HG02678 (cell line): ENCODE measurements around the gene SPDYA.

Source experiments
- ATAC-seq: cut with Tn5 transposase; IDR thresholded peaks from one replicate; pipeline ENCODE4 v1.9.1; 2021; ENCODE audit warnings: mild to moderate bottlenecking, moderate library complexity; ENCODE audit not compliant: unreplicated experiment

SPDYA gene

GRCh38 chr2:28824207-28824606 is 13.6 kb downstream of the SPDYA start:
- ATAC-seq: no peak

GRCh38 chr2:28824870-28825269 is 14.2 kb downstream of the SPDYA start:
- no peak for ATAC-seq

DNA sequence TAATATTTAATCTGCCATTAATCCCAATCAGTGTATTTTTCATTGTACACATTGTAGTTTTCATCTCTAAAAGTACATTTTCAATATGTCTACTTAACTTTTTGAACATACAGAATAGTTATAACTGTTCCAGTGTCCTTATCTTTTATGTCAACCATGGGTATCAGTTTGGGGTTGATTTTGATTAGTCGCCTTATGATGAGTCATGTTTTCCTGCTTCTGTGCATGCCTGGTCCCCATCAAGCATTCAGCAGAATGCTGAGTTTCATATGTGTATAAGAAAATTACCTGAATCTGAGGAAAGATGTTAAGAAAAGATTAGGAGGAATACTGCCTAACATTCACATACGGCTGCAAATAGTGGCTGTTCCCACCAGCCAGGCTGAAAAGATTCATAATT is 17.7 kb downstream of the SPDYA start:
- ATAC-seq: no peak

GRCh38 chr2:28833740-28834470 is 23.3 kb downstream of the SPDYA start:
- ATAC-seq: no peak

GRCh38 chr2:28835781-28836180 is 25.1 kb downstream of the SPDYA start:
- ATAC-seq: no peak

DNA sequence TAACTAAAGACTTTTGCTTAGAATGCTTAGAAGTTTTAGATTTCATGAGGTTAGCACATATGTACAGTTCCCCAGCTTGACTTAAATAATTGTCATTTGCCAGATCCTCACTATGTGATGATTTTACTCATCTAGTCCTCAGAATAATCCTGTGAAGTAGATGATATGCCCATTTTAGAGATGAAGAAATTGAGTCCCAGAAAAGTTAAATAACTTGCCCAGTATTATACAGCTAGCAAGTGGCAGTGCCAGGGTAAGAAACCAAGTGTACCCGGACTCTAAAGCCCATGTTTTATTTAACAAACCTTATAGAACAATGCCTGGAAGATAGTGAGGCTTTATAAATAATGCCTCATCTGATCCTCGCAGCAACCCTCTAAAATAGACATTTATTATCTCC is 28.3 kb downstream of the SPDYA start:
- ATAC-seq: no peak

DNA sequence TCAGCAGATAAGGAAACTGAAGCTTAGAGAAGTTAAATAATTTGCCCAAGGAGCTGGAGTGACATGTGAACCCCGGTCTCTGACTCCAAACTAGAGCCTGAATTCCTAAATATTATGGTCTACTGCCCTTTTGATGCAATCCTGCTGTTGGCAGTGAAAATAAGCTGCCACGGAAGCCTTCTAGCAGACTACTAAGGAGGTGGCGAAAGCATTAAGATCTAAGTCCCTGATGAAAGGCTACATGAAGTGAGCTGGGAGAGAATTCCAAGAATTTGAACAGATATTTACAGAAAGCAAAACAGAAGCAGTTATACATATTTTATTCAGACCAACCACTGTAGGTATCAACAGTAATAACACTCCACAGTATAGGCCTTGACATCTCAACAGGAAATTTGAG is 31.4 kb downstream of the SPDYA start:
- ATAC-seq: no peak

GRCh38 chr2:28855193-28855592 is 44.6 kb downstream of the SPDYA start:
- ATAC-seq: no peak

DNA sequence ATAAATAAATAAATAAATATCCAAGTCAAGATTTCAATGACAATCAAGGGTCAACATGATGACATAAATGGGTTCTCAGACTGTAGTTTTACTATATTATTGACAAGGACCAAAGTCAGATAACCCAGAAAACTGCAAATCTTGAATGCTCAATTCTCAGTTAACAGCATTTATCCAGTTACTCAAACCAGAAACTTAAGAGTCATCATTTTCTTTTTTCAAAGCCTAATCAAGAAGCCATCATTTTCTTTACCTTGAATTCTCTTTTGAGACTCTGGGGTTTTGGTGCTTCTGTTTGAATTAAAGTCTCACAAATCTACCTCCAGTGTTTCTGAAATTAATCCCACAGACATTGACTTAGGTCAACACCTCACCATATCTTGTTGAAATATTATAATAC is 45.3 kb downstream of the SPDYA start:
- ATAC-seq: no peak

DNA sequence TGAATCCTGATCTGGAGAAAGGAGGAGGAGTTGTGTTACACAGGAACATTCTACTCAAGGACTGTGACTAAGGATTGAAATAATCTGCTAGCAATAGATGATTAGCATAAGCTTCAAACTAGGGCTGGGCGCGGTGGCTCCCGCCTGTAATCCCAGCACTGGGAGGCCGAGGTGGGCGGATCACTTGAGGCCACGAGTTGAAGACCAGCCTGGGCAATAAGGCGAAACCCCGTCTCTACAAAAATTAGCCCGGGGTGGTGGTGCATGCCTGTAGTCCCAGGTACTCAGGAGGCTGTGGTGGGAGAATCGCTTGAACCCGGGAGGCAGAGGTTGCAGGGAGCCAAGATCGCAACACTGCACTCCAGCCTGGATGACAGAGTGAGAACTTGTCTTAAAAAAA is 58.0 kb downstream of the SPDYA start:
- no peak for ATAC-seq

- peak; percentile 9 for ATAC-seq
These were observed 59.0 kb downstream of the SPDYA start for GRCh38 chr2:28869494-28870145.

GRCh38 chr2:28870146-28870891 is 59.7 kb downstream of the SPDYA start, which contains the start of gene TRMT61B:
TRMT61B (minus strand) TSS chr2:28870309; CDS start chr2:28870277, 32 bp downstream.
- peak; percentile 97 for ATAC-seq

GRCh38 chr2:28871620-28872019 is 61.0 kb downstream of the SPDYA start:
- no peak for ATAC-seq

- no peak for ATAC-seq
These were observed 69.6 kb downstream of the SPDYA start for GRCh38 chr2:28880193-28880592.

GRCh38 chr2:28893488-28893887 is 82.9 kb downstream of the SPDYA start:
- no peak for ATAC-seq

DNA sequence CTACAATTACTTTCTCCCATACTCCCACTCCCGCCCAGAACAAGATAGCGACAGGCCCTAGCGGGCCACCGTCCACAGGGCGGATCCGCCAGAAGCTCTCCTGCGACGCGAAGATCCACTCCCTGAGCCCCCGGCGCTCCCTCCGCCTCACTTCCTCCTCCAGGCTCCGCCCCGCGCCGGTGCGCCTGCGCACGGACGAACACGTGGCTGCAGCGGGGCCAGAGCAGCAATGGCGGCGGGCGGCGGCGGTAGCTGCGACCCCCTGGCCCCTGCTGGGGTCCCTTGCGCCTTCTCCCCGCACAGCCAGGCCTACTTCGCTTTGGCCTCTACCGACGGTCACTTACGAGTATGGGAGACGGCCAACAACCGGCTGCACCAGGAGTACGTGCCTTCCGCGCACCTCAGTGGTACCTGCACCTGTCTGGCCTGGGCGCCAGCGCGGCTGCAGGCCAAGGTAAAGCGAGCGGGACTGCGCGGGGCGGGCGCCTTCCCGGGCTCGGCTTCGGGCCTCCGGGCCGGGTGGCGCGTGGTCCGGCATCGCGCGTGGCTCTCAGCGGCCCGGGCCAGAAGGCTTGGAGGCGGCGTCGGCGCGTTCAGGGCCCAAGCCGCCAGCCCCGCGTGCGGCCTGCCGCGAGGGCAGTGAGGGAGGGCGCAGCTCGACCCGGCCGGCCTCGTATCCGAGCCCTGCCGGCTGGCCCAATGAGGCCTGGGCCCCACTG is 84.0 kb downstream of the SPDYA start, which contains the start of gene WDR43:
Gene WDR43, plus strand, starts transcription at position 198 of the 719 bp plus-strand sequence. Its CDS starts 32 bp downstream, at position 230.
- peak; percentile 92 for ATAC-seq

DNA sequence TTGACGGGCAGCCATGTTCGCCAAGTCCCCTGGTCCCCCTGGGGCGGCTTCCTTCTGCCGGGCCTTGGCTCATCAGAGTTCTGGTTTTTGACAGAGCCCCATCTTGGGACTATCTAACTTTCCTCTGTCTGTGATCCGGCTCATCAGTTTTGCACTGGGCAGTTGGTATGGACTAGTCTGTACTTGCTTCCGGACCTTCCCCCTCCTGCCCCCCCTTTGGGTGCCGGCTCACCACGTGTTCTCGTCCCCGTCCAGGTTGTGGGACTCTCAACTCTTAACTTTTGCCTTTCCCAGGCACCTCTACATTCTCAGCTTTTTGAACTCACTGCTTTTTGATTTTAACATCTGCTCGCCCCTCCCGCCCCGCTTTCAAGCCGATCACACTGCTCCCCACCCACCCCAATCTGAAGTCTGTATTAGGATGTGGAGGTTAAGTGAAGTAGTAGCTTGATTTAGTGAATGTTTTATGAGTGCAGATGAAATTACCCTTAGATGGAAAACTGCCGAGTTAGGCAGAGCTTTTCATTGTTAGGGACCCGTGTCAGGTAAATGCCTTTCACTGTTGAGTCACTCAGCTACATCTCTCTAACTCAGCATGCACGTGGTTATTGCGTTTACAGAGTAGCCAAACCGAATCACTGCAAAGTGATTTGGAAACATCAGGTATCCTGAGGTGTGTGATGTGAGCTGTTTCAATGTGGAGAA is 84.7 kb downstream of the SPDYA start:
- ATAC-seq: peak; percentile 15

- ATAC-seq: no peak
These were observed 86.3 kb downstream of the SPDYA start for GRCh38 chr2:28896906-28897305.

DNA sequence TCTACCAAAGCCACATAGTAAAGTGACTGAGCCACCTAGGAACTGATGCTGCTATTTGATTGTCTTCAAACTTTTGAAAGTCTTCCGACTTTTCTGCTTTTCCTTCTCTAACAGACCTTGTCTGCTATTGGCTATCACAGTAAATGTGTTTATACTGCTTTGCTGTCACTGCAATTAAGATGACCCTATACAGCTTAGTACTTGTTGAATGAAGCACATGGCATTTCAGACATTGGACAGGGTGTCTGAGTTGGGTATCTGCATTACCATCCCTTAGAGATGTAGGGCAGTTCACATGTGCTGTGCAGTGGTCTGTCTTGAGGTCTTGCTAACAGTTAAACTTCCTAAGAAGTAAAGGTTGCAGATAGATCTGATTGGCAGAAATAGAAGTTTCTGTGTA is 87.4 kb downstream of the SPDYA start:
- ATAC-seq: no peak
